HG03280 (cell line): Measurements from ENCODE around the gene NOS3.
"Not testable (repeated sequence)": the region's sequence is repeated elsewhere in the genome, so short reads cannot be mapped to it uniquely, and the experiment has no call there.

Source experiments
- ATAC-seq: cut with Tn5 transposase; IDR thresholded peaks from one replicate; pipeline ENCODE4 v1.9.1; 2021; ENCODE audit warnings: mild to moderate bottlenecking, moderate library complexity; ENCODE audit not compliant: unreplicated experiment

The NOS3 gene

GRCh38 chr7:151032936-151033863 lies 42.4 kb downstream of the NOS3 start:
- ATAC-seq, result no peak

- no peak for ATAC-seq
Measured at GRCh38 chr7:151033864-151034249, 43.0 kb downstream of the NOS3 start.

- ATAC-seq, result no peak
Measured at GRCh38 chr7:151034312-151035025, 43.7 kb downstream of the NOS3 start.

- ATAC-seq, result no peak
Measured at GRCh38 chr7:151035026-151035717, 44.4 kb downstream of the NOS3 start.

GRCh38 chr7:151035902-151036301 lies 45.1 kb downstream of the NOS3 start:
- ATAC-seq, result no peak

GRCh38 chr7:151038951-151039849 lies 48.4 kb downstream of the NOS3 start:
- ATAC-seq, result no peak

GRCh38 chr7:151039850-151040548 lies 49.2 kb downstream of the NOS3 start:
- ATAC-seq, result no peak

- no peak for ATAC-seq
Measured at GRCh38 chr7:151040616-151041375, 50.0 kb downstream of the NOS3 start.

- not testable (repeated sequence) for ATAC-seq
Measured at GRCh38 chr7:151043449-151043848, 52.6 kb downstream of the NOS3 start.

- no peak for ATAC-seq
Measured at GRCh38 chr7:151043959-151044358, 53.1 kb downstream of the NOS3 start.

GRCh38 chr7:151045262-151045661 lies 54.4 kb downstream of the NOS3 start:
- ATAC-seq, result no peak

- no peak for ATAC-seq
Measured at GRCh38 chr7:151045967-151046366, 55.1 kb downstream of the NOS3 start.

GRCh38 chr7:151046603-151047573 lies 56.1 kb downstream of the NOS3 start:
- ATAC-seq, result no peak

GRCh38 chr7:151047976-151048815 lies 57.4 kb downstream of the NOS3 start, which contains the start of gene ASIC3:
Gene ASIC3, plus strand, starts transcription at chr7:151048531. Its CDS starts 355 bp downstream, at chr7:151048886.
- no peak for ATAC-seq

GRCh38 chr7:151048911-151049463 lies 58.2 kb downstream of the NOS3 start:
- no peak for ATAC-seq

GRCh38 chr7:151051108-151051507 lies 60.3 kb downstream of the NOS3 start:
- no peak for ATAC-seq

GRCh38 chr7:151053096-151053495 lies 62.3 kb downstream of the NOS3 start:
- no peak for ATAC-seq
